ENCODE data around the gene IGF2BP1.

IGF2BP1 gene

GRCh38 chr17:49085565-49086315 lies 88.6 kb downstream of the IGF2BP1 start:
- DNase-seq (ENCODE audit: low read depth), result no peak
- no peak overlapping the region for H3K4me3 ChIP-seq (ENCODE audit: low read length)
- TF ChIP-seq, protein P1, sequence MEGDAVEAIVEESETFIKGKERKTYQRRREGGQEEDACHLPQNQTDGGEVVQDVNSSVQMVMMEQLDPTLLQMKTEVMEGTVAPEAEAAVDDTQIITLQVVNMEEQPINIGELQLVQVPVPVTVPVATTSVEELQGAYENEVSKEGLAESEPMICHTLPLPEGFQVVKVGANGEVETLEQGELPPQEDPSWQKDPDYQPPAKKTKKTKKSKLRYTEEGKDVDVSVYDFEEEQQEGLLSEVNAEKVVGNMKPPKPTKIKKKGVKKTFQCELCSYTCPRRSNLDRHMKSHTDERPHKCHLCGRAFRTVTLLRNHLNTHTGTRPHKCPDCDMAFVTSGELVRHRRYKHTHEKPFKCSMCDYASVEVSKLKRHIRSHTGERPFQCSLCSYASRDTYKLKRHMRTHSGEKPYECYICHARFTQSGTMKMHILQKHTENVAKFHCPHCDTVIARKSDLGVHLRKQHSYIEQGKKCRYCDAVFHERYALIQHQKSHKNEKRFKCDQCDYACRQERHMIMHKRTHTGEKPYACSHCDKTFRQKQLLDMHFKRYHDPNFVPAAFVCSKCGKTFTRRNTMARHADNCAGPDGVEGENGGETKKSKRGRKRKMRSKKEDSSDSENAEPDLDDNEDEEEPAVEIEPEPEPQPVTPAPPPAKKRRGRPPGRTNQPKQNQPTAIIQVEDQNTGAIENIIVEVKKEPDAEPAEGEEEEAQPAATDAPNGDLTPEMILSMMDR (conservative IDR thresholded peaks at IDR 0.05; ENCODE audit: low read depth, low read length), result no peak

GRCh38 chr17:49086316-49086605 lies 89.1 kb downstream of the IGF2BP1 start:
- H3K4me3 ChIP-seq (ENCODE audit: low read length), result no peak overlapping the region
- TF ChIP-seq, protein P1 (conservative IDR thresholded peaks at IDR 0.05; ENCODE audit: low read depth, low read length), result no peak
- no peak for DNase-seq (ENCODE audit: low read depth)

- TF ChIP-seq, protein P1 (conservative IDR thresholded peaks at IDR 0.05; ENCODE audit: low read depth, low read length), result no peak
- DNase-seq (ENCODE audit: low read depth), result no peak
- H3K4me3 ChIP-seq (ENCODE audit: low read length), result no peak overlapping the region
These were observed 89.5 kb downstream of the IGF2BP1 start for GRCh38 chr17:49086649-49087048.

GRCh38 chr17:49089094-49089493 lies 91.9 kb downstream of the IGF2BP1 start:
- no peak for DNase-seq (ENCODE audit: low read depth)
- TF ChIP-seq, protein P1 (conservative IDR thresholded peaks at IDR 0.05; ENCODE audit: low read depth, low read length), result no peak
- H3K4me3 ChIP-seq (ENCODE audit: low read length), result no peak overlapping the region

GRCh38 chr17:49090878-49091594 lies 93.9 kb downstream of the IGF2BP1 start:
- TF ChIP-seq, protein P1 (conservative IDR thresholded peaks at IDR 0.05; ENCODE audit: low read depth, low read length), result no peak
- no peak overlapping the region for H3K4me3 ChIP-seq (ENCODE audit: low read length)
- DNase-seq (ENCODE audit: low read depth), result no peak

GRCh38 chr17:49093131-49093530 lies 95.9 kb downstream of the IGF2BP1 start:
- no peak overlapping the region for H3K4me3 ChIP-seq (ENCODE audit: low read length)
- TF ChIP-seq, protein P1 (conservative IDR thresholded peaks at IDR 0.05; ENCODE audit: low read depth, low read length), result no peak
- DNase-seq (ENCODE audit: low read depth), result no peak

- no peak overlapping the region for H3K4me3 ChIP-seq (ENCODE audit: low read length)
- DNase-seq (ENCODE audit: low read depth), result no peak
- TF ChIP-seq, protein P1 (conservative IDR thresholded peaks at IDR 0.05; ENCODE audit: low read depth, low read length), result no peak
These were observed 103.4 kb downstream of the IGF2BP1 start for GRCh38 chr17:49100601-49101000.

Measured in retinal pigment epithelial cell (primary cell).